ENCODE data around the gene SLC16A1.

Gene SLC16A1

GRCh38 chr1:112982853-112983536 lies 27.0 kb upstream of the SLC16A1 start:
- TF ChIP-seq TAF1 (IDR thresholded peaks at IDR 0.05; ENCODE audit: low read depth) (no peak), NFIC (IDR thresholded peaks at IDR 0.05) (no peak), ZBTB7A (IDR thresholded peaks at IDR 0.05; ENCODE audit: low read depth) (no peak), REST (IDR thresholded peaks at IDR 0.05; ENCODE audit: low read depth) (no peak), TEAD4 (IDR thresholded peaks at IDR 0.05) (no peak), USF1 (IDR thresholded peaks at IDR 0.05) (no peak), CREB1 (IDR thresholded peaks at IDR 0.05; ENCODE audit: low read depth) (no peak), CEBPB (IDR thresholded peaks at IDR 0.05) (no peak), YY1 (IDR thresholded peaks at IDR 0.05; ENCODE audit: low read depth) (no peak), EGR1 (IDR thresholded peaks at IDR 0.05) (no peak), MAX (IDR thresholded peaks at IDR 0.05) (no peak), TCF12 (IDR thresholded peaks at IDR 0.05; ENCODE audit: low read depth) (no peak)

GRCh38 chr1:112982328-112982727 lies 26.3 kb upstream of the SLC16A1 start:
- TF ChIP-seq MAX (IDR thresholded peaks at IDR 0.05) (no peak), TCF12 (IDR thresholded peaks at IDR 0.05; ENCODE audit: low read depth) (no peak), EGR1 (IDR thresholded peaks at IDR 0.05) (no peak), RAD21 (IDR thresholded peaks at IDR 0.05; ENCODE audit: low read depth) (no peak), TAF1 (IDR thresholded peaks at IDR 0.05; ENCODE audit: low read depth) (no peak), USF1 (IDR thresholded peaks at IDR 0.05) (no peak), FOXM1 (IDR thresholded peaks at IDR 0.05; ENCODE audit: borderline replicate concordance, low read depth) (no peak), CEBPB (IDR thresholded peaks at IDR 0.05) (no peak), YY1 (IDR thresholded peaks at IDR 0.05; ENCODE audit: low read depth) (no peak), EP300 (IDR thresholded peaks at IDR 0.05; ENCODE audit: borderline replicate concordance) (no peak), NFIC (IDR thresholded peaks at IDR 0.05) (no peak), CREB1 (IDR thresholded peaks at IDR 0.05; ENCODE audit: low read depth) (no peak), REST (IDR thresholded peaks at IDR 0.05; ENCODE audit: low read depth) (no peak), TEAD4 (IDR thresholded peaks at IDR 0.05) (no peak), ZBTB7A (IDR thresholded peaks at IDR 0.05; ENCODE audit: low read depth) (no peak)

- TF ChIP-seq TCF12 (IDR thresholded peaks at IDR 0.05; ENCODE audit: low read depth) (no peak), EP300 (IDR thresholded peaks at IDR 0.05; ENCODE audit: borderline replicate concordance) (no peak), NFIC (IDR thresholded peaks at IDR 0.05) (no peak), MAX (IDR thresholded peaks at IDR 0.05) (no peak), ZBTB7A (IDR thresholded peaks at IDR 0.05; ENCODE audit: low read depth) (no peak), YY1 (IDR thresholded peaks at IDR 0.05; ENCODE audit: low read depth) (no peak), TEAD4 (IDR thresholded peaks at IDR 0.05) (no peak), USF1 (IDR thresholded peaks at IDR 0.05) (no peak), EGR1 (IDR thresholded peaks at IDR 0.05) (no peak), CREB1 (IDR thresholded peaks at IDR 0.05; ENCODE audit: low read depth) (no peak), TAF1 (IDR thresholded peaks at IDR 0.05; ENCODE audit: low read depth) (no peak)
These were observed 25.4 kb upstream of the SLC16A1 start for GRCh38 chr1:112981426-112981825.

GRCh38 chr1:112975336-112975735 lies 19.3 kb upstream of the SLC16A1 start:
- no peak for TF ChIP-seq EGR1 (IDR thresholded peaks at IDR 0.05)
- no peak for TF ChIP-seq YY1 (IDR thresholded peaks at IDR 0.05; ENCODE audit: low read depth)
- no peak for TF ChIP-seq TEAD4 (IDR thresholded peaks at IDR 0.05)
- no peak for TF ChIP-seq FOXM1 (IDR thresholded peaks at IDR 0.05; ENCODE audit: borderline replicate concordance, low read depth)
- TF ChIP-seq NFIC (IDR thresholded peaks at IDR 0.05) = no peak
- no peak for TF ChIP-seq TAF1 (IDR thresholded peaks at IDR 0.05; ENCODE audit: low read depth)
- TF ChIP-seq ZBTB7A (IDR thresholded peaks at IDR 0.05; ENCODE audit: low read depth) = no peak
- no peak for TF ChIP-seq REST (IDR thresholded peaks at IDR 0.05; ENCODE audit: low read depth)
- no peak for TF ChIP-seq MAX (IDR thresholded peaks at IDR 0.05)
- TF ChIP-seq EP300 (IDR thresholded peaks at IDR 0.05; ENCODE audit: borderline replicate concordance) = no peak
- no peak for TF ChIP-seq USF1 (IDR thresholded peaks at IDR 0.05)
- TF ChIP-seq CEBPB (IDR thresholded peaks at IDR 0.05) = no peak
- TF ChIP-seq TCF12 (IDR thresholded peaks at IDR 0.05; ENCODE audit: low read depth) = no peak
- TF ChIP-seq RAD21 (IDR thresholded peaks at IDR 0.05; ENCODE audit: low read depth) = no peak
- no peak for TF ChIP-seq CREB1 (IDR thresholded peaks at IDR 0.05; ENCODE audit: low read depth)

All from Ishikawa (cell line).